ENCODE data around the gene PRKAR2B. TPM values are rescaled to one million over a fixed set of nuclear protein-coding genes. Genes with fewer than 3 reads are reported as not detected.

PRKAR2B gene
- total and polyA plus RNA-seq, 4 donors: 0.88 to 41.8 (median 1.6) TPM

DNA sequence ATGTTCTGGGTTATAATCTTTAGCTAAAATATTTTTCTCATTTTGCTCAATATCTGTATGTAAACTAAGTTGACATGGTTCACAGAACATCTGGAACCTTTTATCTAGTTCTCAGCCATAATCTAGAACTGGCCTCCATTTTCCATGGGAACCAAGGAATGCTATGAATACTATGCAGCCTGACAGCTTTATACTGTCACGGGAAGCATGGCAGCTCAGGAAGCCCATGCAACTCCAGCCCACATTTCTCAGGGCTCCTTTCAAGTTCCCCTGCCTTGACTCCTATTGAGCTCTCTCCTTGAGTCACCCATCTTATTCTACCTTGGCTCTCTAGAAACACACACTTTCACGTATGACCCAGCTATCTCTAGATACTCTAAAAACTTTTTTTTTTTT, 36.6 kb upstream of the PRKAR2B start (continued):
- TF ChIP-seq, protein P1, sequence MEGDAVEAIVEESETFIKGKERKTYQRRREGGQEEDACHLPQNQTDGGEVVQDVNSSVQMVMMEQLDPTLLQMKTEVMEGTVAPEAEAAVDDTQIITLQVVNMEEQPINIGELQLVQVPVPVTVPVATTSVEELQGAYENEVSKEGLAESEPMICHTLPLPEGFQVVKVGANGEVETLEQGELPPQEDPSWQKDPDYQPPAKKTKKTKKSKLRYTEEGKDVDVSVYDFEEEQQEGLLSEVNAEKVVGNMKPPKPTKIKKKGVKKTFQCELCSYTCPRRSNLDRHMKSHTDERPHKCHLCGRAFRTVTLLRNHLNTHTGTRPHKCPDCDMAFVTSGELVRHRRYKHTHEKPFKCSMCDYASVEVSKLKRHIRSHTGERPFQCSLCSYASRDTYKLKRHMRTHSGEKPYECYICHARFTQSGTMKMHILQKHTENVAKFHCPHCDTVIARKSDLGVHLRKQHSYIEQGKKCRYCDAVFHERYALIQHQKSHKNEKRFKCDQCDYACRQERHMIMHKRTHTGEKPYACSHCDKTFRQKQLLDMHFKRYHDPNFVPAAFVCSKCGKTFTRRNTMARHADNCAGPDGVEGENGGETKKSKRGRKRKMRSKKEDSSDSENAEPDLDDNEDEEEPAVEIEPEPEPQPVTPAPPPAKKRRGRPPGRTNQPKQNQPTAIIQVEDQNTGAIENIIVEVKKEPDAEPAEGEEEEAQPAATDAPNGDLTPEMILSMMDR (IDR thresholded peaks at IDR 0.05; ENCODE audit: low read depth, low read length, missing input control): no peak
- TF ChIP-seq ATF3 (IDR thresholded peaks at IDR 0.05): no peak
- no peak for TF ChIP-seq MAX (IDR thresholded peaks at IDR 0.05)
- TF ChIP-seq RAD21 (IDR thresholded peaks at IDR 0.05): no peak
- TF ChIP-seq HNF4G (IDR thresholded peaks at IDR 0.05): no peak
- no peak for TF ChIP-seq FOXA2 (IDR thresholded peaks at IDR 0.05)
- no peak for TF ChIP-seq TAF1 (conservative IDR thresholded peaks at IDR 0.05)
- no peak for TF ChIP-seq JUND (IDR thresholded peaks at IDR 0.05)
- no peak for TF ChIP-seq SP1 (IDR thresholded peaks at IDR 0.05)

DNA sequence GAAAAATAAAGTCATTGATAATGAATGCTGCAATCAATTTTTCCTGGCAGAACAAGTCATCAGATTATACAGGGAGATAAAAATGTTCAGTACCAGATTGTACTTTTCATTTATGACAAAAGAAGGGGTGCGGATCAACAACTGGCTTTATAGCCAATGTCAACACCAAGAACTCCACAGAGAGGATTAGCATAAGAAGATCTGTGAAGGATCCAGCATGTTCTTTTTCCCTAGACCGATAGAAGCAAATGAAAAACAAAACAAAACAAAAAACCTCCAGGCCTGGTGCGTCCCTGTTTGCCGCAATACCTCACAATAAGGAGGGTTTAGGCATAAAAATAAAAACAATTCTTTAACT, 34.7 kb upstream of the PRKAR2B start:
- H3K4me3 ChIP-seq (ENCODE audit: low read depth in 1 of 3, low read length in 3 of 3): no peak overlapping the region
- TF ChIP-seq EGR1 (IDR thresholded peaks at IDR 0.05; ENCODE audit: low read depth in 2 of 2) (no peak), SP1 (IDR thresholded peaks at IDR 0.05) (no peak), ZBTB33 (IDR thresholded peaks at IDR 0.05) (no peak), FOXA1 (IDR thresholded peaks at IDR 0.05) (no peak), YY1 (IDR thresholded peaks at IDR 0.05) (no peak), FOXA2 (IDR thresholded peaks at IDR 0.05) (no peak), JUND (IDR thresholded peaks at IDR 0.05) (no peak)
- DNase-seq (ENCODE audit: low spot score): no peak
- H3K27ac ChIP-seq (ENCODE audit: low read depth in 1 of 2, low read length in 2 of 2): no peak overlapping the region
- H3K9ac ChIP-seq (ENCODE audit: low read depth in 1 of 2, low read length in 2 of 2): no peak overlapping the region
- no peaks in the 10 kb centered on the region for H3K9me3 ChIP-seq (ENCODE audit: control insufficient read depth in 4 of 4, low read length in 3 of 4)
- 88% methylated on average over 4 of the region's 4 CpGs for WGBS
- no peaks in the 10 kb centered on the region for H3K27me3 ChIP-seq (ENCODE audit: control insufficient read depth in 4 of 4, insufficient read depth in 4 of 4, low read length in 3 of 4)
- no peaks in the 10 kb centered on the region for H3K4me1 ChIP-seq (ENCODE audit: control insufficient read depth in 4 of 4, insufficient read depth in 4 of 4, low read length in 3 of 4)
- no peaks in the 10 kb centered on the region for H3K36me3 ChIP-seq (ENCODE audit: control insufficient read depth in 4 of 4, insufficient read depth in 3 of 4, low read depth in 1 of 4, low read length in 3 of 4)

GRCh38 chr7:107012691-107013090, 31.8 kb upstream of the PRKAR2B start:
- H3K9me3 ChIP-seq (ENCODE audit: control insufficient read depth in 4 of 4, low read length in 3 of 4): no peaks in the 10 kb centered on the region
- H3K27ac ChIP-seq (ENCODE audit: low read depth in 1 of 2, low read length in 2 of 2): no peak overlapping the region
- H3K27me3 ChIP-seq (ENCODE audit: control insufficient read depth in 4 of 4, insufficient read depth in 4 of 4, low read length in 3 of 4): peaks cover 0 to 2% (median 0%) of the 10 kb centered on the region in 4 donors
- no peaks in the 10 kb centered on the region for H3K36me3 ChIP-seq (ENCODE audit: control insufficient read depth in 4 of 4, insufficient read depth in 3 of 4, low read depth in 1 of 4, low read length in 3 of 4)
- no peaks in the 10 kb centered on the region for H3K4me1 ChIP-seq (ENCODE audit: control insufficient read depth in 4 of 4, insufficient read depth in 4 of 4, low read length in 3 of 4)
- 74% methylated on average over 6 of the region's 6 CpGs for WGBS
- H3K9ac ChIP-seq (ENCODE audit: low read depth in 1 of 2, low read length in 2 of 2): no peak overlapping the region
- no peak for DNase-seq (ENCODE audit: low spot score)
- no peak for TF ChIP-seq JUND (IDR thresholded peaks at IDR 0.05)
- no peak for TF ChIP-seq MAX (IDR thresholded peaks at IDR 0.05)
- TF ChIP-seq EGR1 (IDR thresholded peaks at IDR 0.05; ENCODE audit: low read depth in 2 of 2): no peak
- no peak for TF ChIP-seq REST (IDR thresholded peaks at IDR 0.05)
- no peak for TF ChIP-seq SP1 (IDR thresholded peaks at IDR 0.05)
- no peak for TF ChIP-seq RAD21 (IDR thresholded peaks at IDR 0.05)
- TF ChIP-seq ATF3 (IDR thresholded peaks at IDR 0.05): no peak
- TF ChIP-seq FOXA2 (IDR thresholded peaks at IDR 0.05): no peak
- no peak for TF ChIP-seq RXRA (IDR thresholded peaks at IDR 0.05)
- TF ChIP-seq HNF4A (conservative IDR thresholded peaks at IDR 0.05): no peak
- TF ChIP-seq YY1 (IDR thresholded peaks at IDR 0.05): no peak
- no peak overlapping the region for H3K4me3 ChIP-seq (ENCODE audit: low read depth in 1 of 3, low read length in 3 of 3)
